ENCODE measurements around the gene ACACB. TPM values are rescaled to one million over a fixed set of nuclear protein-coding genes. Genes with fewer than 3 reads are reported as not detected.

The ACACB gene
- polyA plus RNA-seq, 1 donor from 2014 or later: 0.22 TPM

DNA sequence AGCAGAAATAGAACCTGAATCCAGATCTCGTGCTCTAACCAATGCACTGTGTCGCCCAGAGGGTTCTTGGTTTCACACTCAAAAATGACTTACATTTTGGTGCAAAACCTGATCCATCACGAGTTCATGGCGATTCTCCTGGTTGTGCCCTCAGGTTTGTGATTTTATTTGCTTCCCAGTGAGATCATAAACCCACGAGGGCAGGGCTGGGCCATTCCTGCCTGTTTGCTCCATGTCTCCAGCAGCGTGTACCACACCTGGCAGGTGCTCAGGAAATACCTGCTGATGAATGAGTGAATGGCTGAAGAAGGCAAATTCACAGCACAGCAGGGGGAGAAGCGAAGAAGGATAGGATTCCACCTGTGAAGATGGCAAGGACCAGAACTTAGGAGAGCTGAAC lies 9.4 kb downstream of the ACACB start:
- no peaks in the 10 kb centered on the region for H3F3A ChIP-seq (ENCODE audit: insufficient read depth, low read length, poor library complexity, severe bottlenecking)
- H3K9ac ChIP-seq (ENCODE audit: low read length): no peak overlapping the region
- H3K27ac ChIP-seq (ENCODE audit: low read length): no peak overlapping the region
- H3K79me2 ChIP-seq (replicated peaks; ENCODE audit: insufficient read depth, low read length): no peaks in the 10 kb centered on the region
- H4K20me1 ChIP-seq (ENCODE audit: insufficient read depth): no peaks in the 10 kb centered on the region
- TF ChIP-seq, protein P1, sequence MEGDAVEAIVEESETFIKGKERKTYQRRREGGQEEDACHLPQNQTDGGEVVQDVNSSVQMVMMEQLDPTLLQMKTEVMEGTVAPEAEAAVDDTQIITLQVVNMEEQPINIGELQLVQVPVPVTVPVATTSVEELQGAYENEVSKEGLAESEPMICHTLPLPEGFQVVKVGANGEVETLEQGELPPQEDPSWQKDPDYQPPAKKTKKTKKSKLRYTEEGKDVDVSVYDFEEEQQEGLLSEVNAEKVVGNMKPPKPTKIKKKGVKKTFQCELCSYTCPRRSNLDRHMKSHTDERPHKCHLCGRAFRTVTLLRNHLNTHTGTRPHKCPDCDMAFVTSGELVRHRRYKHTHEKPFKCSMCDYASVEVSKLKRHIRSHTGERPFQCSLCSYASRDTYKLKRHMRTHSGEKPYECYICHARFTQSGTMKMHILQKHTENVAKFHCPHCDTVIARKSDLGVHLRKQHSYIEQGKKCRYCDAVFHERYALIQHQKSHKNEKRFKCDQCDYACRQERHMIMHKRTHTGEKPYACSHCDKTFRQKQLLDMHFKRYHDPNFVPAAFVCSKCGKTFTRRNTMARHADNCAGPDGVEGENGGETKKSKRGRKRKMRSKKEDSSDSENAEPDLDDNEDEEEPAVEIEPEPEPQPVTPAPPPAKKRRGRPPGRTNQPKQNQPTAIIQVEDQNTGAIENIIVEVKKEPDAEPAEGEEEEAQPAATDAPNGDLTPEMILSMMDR (IDR thresholded peaks at IDR 0.05; ENCODE audit: poor library complexity, severe bottlenecking): no peak
- TF ChIP-seq SMC3 (conservative IDR thresholded peaks at IDR 0.05; ENCODE audit: poor library complexity) (no peak), TAF1 (IDR thresholded peaks at IDR 0.05; ENCODE audit: low read depth) (no peak), EP300 (conservative IDR thresholded peaks at IDR 0.05; ENCODE audit: poor library complexity, severe bottlenecking) (no peak), MXI1 (conservative IDR thresholded peaks at IDR 0.05; ENCODE audit: poor library complexity, severe bottlenecking) (no peak), EZH2 (IDR thresholded peaks at IDR 0.05; ENCODE audit: borderline replicate concordance, insufficient read depth, low read length, poor library complexity, severe bottlenecking) (no peak), RAD21 (conservative IDR thresholded peaks at IDR 0.05) (no peak), POLR2AphosphoS5 (IDR thresholded peaks at IDR 0.05) (no peak), REST (IDR thresholded peaks at IDR 0.05; ENCODE audit: borderline replicate concordance) (no peak)
- H3K9me3 ChIP-seq (ENCODE audit: low read length): no peaks in the 10 kb centered on the region
- no peaks in the 10 kb centered on the region for H3K36me3 ChIP-seq (ENCODE audit: insufficient read depth, low read length)
- no peak overlapping the region for H3K4me3 ChIP-seq (ENCODE audit: low read length)
- no peak overlapping the region for H2AFZ ChIP-seq (ENCODE audit: low read depth, low read length)
- no peaks in the 10 kb centered on the region for H3K9me2 ChIP-seq (ENCODE audit: insufficient read depth, low read length)
- H3K27me3 ChIP-seq (ENCODE audit: insufficient read depth, low read depth, low read length): no peaks in the 10 kb centered on the region
- H3K4me2 ChIP-seq (ENCODE audit: low read length): no peak overlapping the region

DNA sequence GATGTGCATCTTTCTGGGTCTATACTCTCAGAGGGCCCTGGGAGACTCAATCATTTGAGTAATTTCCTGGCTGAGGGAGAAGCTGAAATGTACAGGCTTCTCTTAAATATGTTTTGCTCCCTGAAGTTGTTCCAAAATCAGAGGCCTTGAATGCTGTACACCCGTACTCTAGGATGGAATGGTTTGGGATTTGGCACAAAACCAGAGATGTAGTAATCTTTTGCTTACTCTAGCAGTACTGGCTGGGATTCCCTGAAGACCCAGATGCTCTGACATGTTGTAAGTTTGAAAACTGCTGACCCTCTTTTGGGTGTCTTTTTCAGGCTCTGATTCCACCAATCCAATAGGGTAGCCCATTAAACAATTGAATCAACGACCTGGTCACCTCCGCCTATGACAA lies 10.4 kb downstream of the ACACB start:
- TF ChIP-seq RAD21 (conservative IDR thresholded peaks at IDR 0.05): no peak
- Histone ChIP-seq H3K27me3 (ENCODE audit: insufficient read depth, low read depth, low read length) (no peaks in the 10 kb centered on the region), H3K4me3 (ENCODE audit: low read length) (no peak overlapping the region), H3K9ac (ENCODE audit: low read length) (no peak overlapping the region), H3K9me2 (ENCODE audit: insufficient read depth, low read length) (no peaks in the 10 kb centered on the region), H3K4me2 (ENCODE audit: low read length) (no peak overlapping the region), H2AFZ (ENCODE audit: low read depth, low read length) (no peak overlapping the region), H3K36me3 (ENCODE audit: insufficient read depth, low read length) (no peaks in the 10 kb centered on the region), H3K9me3 (ENCODE audit: low read length) (no peaks in the 10 kb centered on the region), H3F3A (ENCODE audit: insufficient read depth, low read length, poor library complexity, severe bottlenecking) (no peaks in the 10 kb centered on the region), H3K79me2 (replicated peaks; ENCODE audit: insufficient read depth, low read length) (no peaks in the 10 kb centered on the region), H4K20me1 (ENCODE audit: insufficient read depth) (no peaks in the 10 kb centered on the region), H3K27ac (ENCODE audit: low read length) (no peak overlapping the region)

Measured in neural cell (in vitro differentiated cells).